HG02571 (cell line): ENCODE measurements around the gene ACSM3.
"Not testable (repeated sequence)": the region's sequence is repeated elsewhere in the genome, so short reads cannot be mapped to it uniquely, and the experiment has no call there.

Experiments
- ATAC-seq: cut with Tn5 transposase; IDR thresholded peaks from one replicate; pipeline ENCODE4 v1.9.1; 2021; ENCODE audit warnings: mild to moderate bottlenecking, moderate library complexity; ENCODE audit not compliant: unreplicated experiment

ACSM3 gene, protein sequence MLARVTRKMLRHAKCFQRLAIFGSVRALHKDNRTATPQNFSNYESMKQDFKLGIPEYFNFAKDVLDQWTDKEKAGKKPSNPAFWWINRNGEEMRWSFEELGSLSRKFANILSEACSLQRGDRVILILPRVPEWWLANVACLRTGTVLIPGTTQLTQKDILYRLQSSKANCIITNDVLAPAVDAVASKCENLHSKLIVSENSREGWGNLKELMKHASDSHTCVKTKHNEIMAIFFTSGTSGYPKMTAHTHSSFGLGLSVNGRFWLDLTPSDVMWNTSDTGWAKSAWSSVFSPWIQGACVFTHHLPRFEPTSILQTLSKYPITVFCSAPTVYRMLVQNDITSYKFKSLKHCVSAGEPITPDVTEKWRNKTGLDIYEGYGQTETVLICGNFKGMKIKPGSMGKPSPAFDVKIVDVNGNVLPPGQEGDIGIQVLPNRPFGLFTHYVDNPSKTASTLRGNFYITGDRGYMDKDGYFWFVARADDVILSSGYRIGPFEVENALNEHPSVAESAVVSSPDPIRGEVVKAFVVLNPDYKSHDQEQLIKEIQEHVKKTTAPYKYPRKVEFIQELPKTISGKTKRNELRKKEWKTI

DNA sequence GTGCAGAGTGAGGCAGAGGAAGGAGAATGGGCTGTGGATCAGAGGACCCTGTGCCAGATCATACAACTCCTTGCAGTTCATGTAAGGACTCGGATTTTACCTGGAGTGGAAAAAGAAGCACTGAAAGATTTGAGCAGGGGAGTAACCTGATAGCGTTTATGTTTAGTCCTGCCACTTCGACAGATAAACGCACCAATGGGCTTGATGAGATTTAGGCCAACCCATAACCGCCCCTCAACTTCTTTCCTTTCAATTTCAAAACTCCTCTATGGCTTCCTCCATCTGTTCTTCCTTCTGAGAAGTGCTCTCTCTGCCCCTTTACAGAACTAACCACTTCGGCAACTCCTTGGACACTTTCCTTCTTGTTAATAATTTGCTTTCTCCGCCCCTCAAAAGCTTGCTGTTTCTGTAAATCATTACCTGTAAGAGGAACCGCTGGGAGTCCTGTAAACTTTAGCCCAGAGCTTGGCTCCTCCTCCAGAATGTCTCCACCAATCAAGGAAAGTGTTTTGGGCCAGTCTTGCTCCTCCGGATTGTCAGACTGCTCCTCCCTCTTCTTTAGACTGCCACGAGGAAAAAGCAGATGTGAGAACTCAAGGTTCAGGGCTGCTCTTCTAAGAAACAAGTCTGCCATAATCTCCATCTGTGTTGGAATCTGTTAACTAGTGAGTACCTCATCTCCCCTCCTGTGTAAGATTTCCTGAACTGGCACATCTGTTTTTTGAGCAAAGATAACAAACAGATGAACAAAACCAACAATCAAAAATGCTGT lies at the start of gene ACSM3:
Gene ACSM3, plus strand, starts transcription at position 554 of the 772 bp plus-strand sequence. CDS start 6,021 bp downstream, outside the sequence.
- ATAC-seq = peak; percentile 96

DNA sequence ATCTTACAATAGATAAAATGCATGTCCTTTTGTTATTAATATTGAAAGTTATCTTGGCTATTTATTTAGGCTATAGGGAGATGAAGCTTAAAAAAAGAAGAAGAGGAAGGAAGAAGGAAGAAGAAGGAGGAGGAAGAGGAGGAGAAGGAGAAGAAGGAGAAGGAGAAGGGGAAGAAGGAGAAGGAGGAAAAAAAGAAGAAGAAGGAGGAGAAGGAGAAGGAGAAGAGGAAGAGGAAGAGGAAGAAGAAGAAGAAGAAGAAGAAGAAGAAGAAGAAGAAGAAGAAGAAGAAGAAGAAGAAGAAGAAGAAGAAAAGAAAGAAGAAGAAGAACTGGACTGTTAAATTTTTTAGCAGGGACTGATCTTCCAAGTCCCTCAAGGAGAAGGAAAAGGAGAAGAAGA lies 46.1 kb upstream of the ACSM3 start:
- not testable (repeated sequence) for ATAC-seq

DNA sequence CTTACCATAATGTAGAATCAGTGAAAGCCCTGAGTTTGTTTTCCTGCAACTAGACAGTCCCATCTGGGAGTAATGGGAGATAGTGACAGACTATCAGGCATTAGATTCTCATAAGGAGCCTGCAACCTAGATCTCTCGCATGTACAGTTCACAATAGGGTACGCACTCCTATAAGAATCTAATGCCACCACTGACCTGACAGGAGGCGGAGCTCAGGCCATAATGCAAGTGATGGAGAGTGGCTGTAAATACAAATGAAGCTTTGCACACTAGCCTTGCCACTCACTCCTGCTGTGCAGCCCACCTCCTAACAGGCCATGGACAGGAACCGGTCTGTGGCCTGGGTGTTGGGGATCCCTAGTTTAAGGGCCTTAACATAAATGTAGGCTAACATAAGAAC lies 43.6 kb upstream of the ACSM3 start:
- ATAC-seq = no peak

DNA sequence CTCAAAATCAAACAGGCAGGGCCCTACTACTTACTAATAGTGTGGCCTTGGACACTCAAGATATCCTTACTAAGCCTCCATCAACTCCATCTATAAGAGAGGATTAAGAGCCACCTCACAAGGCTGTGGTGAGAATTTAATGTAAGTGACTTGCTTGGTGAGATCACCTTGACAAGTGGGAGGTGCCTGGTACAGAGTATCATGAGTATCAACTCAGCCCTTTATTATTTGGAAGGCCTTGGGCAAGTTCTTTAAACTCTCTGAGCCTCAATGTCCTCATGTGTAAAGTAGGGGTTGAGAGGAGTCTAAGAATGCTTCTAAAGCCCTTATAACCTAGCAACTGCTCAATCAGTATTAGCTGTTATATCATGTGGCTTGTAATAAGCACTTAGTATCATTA lies 37.2 kb upstream of the ACSM3 start:
- ATAC-seq = no peak

DNA sequence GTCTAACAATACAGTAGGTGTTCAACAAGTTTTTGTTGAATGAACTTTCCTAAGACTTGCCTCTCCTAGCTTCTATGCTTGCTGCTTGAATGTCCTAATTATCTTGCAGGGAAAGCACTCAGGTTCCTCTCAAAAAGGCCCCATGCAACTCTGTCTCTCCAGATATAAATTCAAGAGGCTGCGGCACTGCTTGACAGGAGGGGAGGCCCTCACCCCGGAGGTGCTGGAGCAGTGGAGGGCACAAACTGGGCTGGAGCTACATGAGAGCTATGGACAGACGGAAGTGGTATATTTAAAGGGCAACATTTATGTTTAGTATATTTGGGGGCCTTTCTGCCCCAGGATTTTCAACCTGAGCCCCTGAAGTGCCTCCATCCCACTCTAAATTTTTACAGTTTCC lies 36.6 kb upstream of the ACSM3 start:
- ATAC-seq = no peak

DNA sequence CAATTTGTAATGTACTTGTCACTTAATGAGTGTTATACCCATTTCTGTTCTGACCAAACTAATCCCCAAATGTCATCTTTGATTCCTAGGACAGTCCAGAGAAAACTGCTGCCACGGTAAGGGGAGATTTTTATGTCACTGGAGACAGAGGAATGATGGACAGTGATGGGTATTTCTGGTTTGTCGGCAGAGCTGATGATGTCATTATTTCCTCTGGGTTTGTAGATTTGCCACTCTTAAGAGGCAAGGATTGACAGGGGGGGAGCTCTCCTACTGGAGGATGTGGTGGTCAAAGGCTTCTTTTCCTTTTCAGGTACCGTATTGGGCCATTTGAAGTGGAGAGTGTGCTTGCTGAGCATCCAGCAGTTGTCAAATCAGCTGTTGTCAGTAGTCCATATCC lies 34.7 kb upstream of the ACSM3 start:
- no peak for ATAC-seq

DNA sequence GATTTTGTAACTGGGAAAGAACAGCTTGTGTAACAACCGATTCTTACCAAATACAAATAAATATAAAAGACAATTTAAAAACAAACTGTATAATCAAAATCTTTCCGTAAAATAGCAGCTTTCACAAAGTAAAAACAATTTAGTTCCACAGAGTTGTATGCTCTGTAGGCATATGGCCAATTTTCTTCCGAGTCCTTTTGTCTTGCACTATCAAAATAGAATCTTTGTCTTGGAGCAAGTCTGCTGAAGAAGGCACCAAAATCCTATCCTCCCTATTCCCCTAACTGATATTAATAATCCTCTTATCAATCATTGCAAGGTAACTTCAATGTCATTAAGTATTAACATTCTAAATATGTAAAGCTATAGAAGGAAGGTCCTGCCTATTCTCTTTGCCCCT lies 29.8 kb upstream of the ACSM3 start:
- no peak for ATAC-seq

DNA sequence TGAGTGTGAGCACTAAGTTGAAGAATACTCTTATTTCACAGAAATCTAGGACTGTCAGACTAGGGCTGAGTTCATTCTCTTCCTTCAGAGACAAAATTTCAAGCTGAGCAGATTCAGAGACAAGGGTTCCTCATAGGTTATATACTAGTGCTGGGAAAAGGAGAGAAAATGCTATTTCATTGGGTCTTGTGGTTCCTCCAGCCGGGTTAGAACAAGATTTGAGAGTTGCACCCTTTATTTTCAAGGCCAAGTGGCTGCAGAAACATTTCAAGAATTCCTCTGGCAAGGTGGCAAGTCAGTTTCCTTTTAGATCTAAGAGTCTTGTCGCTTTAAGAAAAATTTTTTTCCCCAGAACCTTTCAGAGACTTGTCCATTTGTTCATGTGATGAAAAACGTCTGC lies 29.0 kb upstream of the ACSM3 start:
- ATAC-seq = no peak

DNA sequence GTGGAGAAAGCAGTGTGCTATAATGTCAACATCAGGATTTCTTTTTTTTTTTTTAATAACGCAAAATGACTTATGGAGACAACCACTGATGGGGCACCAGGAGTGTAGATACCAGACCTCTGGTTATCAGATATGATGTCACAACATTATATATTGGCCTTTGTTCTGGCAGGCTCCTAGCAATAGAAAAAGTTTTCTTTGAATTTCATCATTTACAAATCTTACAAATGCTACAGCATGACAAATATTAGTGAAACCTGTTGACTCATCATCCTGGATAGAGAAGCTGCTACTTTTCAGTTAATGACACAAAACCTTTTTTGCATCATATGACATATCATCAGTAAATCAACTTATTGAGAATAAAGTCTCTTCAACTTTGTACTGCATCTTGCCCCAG lies 28.3 kb upstream of the ACSM3 start:
- ATAC-seq = no peak

DNA sequence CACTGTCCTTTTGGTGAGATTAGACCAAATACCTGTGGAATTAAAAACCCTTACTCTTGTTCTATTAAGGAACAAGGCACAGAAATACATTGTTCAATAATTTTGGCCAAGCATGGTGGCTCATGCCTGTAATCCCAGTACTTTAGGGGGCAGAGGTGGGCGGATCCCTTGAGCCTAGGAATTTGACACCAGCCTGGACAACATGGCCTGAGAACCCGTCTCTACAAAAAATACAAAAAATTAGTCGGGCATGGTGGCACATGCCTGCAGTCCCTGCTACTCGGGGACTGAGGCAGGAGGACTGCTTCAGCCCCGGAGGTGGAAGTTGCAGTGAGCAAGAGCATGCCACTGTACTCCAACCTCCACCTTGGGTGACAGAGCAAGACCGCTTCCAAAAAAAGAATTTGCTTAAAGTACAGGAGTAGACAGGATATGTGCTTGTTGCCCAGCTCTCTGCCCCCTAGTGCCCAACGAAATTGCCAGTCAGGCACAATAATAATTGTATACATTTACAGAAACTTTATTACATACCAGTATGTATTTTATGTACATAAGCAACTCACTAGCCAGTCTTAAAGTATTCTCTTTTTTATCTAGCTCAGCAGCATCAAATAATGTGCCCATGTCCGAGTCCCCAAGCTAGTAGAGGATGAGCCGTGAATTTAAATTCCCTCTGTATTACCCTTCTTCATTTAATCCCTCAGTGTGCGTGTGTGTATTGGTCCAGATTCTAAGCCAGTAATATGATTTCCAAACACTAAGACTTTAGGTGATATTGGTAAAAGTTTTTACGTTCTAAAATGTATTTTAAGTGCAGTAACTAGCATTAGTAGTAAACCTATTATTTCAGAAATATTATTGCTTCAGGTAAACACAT lies 23.6 kb upstream of the ACSM3 start:
- ATAC-seq = no peak

DNA sequence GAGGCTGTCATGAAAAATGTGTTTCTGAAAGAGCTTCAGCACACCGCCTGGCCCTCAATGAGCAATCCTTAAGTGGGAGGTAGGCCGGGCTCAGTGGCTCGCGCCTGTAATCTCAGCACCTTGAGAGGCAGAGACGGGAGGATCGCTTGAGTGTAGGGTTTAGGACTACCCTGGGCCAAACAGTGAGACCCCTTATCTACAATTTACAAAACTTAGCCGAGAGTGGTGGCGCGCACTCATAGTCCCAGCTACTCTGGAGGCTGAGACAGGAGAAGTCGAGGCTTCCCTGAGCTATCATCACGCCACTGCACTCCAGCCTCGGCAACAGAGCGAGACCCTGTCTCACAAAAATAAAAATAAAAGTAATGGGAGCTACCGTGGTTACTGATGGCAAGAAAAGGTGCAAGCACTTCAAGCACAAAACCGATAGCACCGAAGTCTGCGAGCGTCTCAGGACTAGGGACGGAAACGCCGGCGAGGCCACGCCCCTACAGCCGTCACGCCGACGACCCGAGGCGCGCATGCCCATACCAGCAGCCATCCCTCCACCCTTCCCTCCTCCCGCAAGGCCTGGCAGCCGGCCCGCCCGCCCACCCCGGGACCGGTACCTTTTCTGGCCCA lies 22.8 kb upstream of the ACSM3 start:
- peak; percentile 80 for ATAC-seq

DNA sequence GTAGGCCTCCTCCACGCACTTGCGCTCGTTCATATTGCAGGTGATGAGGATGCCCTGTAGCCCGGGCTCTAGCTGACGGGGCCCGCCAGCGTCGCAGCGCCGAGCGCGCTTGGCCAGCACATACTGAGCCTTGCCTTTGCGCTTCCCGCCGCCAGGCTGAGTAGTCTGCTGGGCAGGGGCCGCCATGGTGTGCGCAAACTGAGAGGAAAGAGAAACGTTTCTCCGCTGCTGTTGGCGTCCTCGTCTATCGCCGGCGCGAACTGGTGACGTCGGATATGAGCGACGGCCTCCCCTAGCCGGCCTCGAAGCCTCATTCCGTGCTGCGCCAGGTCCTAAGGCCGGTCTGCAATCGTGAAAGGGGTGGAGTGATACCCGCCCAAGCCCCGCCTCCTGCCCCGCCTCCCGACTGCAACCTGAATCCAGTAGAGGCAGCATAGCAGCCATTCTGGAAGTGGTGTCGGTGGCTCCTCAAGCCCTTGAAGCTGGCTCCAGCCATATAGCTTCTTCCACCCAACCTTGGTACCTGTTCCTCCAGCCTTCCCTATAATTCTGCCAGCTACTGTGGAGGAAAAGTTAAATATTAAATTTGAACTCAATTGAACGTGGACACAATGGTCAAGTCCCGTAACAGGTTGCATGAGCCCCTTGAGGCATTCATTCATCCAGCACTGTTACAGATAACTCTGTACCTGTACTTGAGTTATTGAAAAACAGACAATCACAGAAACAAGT lies 22.1 kb upstream of the ACSM3 start, which contains the start of gene THUMPD1:
Gene THUMPD1, minus strand, starts transcription at position 265 of the 732 bp plus-strand sequence. Its CDS starts 79 bp downstream, at position 186.
- ATAC-seq = peak; percentile 84

DNA sequence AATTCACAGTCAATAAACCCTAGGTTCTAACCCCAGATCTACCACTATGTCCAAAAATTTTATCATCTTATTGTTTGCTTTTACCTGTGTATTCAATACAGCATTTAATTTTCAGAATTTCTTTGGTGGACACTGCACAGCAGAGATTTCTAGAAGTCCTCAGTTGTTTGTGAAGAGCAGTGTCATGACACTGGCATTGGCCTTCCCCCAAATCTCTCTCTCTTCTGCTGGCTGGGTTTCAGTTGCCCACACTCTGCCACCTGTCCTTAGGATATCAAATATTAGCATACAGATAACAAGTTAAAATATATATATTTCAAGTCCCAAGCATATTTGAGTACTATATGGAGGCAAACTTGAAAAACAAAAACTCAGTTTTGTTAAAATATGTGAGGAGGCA lies 20.2 kb upstream of the ACSM3 start:
- no peak for ATAC-seq

DNA sequence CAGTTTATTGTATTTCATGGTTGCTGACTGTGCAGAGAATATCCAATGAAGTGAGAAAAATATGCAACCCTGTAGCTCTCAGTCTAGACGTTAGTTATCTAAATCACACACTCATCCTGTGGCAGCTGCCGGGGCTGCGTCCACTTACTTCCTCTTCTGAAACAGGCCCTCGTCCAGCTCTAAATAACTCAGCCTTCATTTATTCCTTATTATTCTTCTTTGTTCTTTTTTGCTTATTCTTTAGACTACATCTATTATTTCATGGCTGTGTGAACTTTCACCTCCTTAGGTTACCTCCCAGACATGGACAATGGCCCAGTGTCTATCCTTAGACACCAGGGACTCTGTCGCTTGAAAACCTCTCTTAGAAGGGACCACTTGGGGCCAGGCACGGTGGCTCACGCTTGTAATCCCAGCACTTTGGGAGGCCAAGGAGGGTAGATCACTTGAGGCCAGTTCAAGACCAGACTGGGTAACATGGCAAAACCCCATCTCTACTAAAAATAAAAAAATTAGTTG lies 18.8 kb upstream of the ACSM3 start:
- no peak for ATAC-seq

DNA sequence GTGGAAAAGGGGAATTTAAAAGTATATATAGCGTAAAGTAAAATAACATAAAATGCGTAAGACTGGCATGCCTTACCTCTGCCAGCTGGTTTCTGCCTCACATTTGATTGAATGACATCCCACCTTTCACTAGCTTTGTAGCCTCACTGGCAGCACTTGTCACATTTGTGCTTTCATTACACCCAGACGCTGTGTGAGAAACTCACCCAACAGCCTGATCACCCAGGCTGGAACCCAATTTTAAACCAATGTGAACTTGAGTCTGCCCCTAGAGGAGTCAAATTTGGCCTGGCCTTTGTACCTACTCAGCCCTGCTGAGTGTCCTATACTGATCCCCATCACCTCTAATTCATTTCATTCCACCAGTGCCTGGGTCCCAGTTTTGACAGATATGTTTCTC lies 17.4 kb upstream of the ACSM3 start:
- ATAC-seq = no peak

DNA sequence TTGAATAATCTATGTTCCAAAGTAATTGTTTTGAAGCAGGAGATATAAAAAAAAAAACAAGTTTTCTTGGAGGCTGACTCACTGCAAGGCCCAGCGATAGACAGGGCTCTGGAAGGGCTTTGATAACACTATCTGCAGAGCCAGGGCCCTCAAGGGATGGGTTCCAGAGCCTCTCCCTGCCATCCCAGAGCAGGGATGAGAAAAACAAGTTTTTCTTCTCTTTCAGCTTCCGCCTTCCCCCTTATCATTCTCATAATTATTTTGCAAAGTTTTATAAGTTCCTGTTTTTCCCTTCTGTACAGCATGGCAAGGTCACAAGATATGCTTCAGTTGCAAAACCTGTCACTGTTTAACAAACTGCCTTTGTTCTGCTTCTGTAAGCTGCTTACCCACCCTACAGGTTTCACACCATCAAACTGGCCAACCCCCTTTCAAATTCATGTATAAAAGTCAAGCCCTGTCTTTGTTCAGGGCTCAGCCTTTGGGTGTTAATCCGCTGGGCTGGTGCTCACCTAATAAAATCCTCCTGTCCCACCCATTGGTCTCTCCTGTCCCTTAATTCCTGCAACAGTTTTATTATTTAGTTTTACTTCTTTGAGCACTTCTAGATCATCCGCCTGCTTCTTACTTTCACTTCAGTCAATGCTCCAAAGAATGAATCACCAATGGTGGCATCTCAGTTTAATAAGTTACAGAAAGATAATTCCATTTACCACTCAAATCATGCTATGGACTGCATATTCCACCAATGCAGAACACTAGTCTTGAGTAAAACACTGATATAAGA lies 16.6 kb upstream of the ACSM3 start:
- no peak for ATAC-seq

DNA sequence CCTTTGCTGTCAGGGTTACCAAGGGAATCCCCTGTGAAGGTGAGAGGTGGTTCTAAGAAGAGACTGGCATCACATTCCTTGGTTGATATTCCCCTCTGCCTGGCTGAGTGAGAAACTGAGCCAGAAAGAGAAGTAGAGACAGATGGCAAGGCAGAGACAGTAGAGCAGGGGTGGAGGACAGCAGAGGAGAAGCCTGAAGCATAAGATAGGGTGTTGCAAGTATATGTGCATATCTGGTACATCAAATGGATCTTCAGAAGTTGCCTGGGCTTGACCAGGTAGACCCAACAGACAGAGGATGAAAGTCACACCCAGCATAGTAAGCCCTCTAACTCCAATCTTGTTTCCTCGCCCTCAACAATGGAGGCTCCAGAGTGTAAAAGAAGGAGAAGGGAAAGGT lies 14.3 kb upstream of the ACSM3 start:
- ATAC-seq = no peak

DNA sequence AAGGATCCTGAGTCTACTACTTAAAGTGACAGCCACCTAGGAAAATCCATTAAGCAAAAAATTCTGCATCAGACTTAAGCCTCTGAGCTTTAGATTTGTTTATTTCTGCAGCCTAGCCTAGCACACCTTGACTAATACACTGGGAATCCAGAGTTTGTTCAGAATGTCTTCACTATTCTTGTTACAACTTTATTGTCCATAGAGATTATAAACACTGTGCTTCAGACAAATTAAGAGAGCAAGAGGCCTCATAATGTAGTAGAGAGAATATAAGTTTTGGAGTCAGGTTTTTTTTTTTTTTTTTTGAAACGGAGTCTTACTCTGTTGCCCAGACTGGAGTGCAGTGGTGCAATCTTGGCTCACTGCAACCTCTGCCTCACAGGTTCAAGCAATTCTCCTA lies 13.3 kb upstream of the ACSM3 start:
- no peak for ATAC-seq

DNA sequence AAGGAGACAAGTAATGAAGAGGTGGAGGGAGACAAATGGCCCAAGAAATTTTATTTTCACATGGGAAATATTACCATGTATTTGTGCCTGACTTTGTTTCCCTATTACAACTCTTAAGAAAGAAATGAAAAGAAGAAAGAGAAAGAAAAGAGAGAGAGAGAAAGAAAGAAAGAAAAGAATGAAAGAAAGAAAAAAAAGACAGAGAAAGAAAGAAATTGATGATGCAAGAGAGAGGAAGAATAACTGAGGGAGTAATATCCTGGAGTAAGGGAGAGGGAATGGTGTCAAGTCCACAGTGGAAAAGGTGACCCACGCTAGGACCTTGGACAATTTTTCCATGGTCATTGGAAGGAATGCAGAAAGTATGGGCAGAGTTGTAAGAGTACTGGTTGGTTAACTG lies 10.1 kb upstream of the ACSM3 start:
- ATAC-seq = no peak
